HepG2 (cell line): ENCODE results near the gene SPATA25. TPM values are rescaled to one million over a fixed set of nuclear protein-coding genes. Genes with fewer than 3 reads are reported as not detected.

Source experiments
- CCAR2 ChIP-seq: fragments of 200-400 bp; formaldehyde crosslinking; optimal IDR thresholded peaks from 2 replicates; pipeline ENCODE3; 2018; ENCODE audit warnings: low read depth, mild to moderate bottlenecking, low read length, moderate library complexity
- CHD4 ChIP-seq: fragments of 200-600 bp; sonication (generic); IDR thresholded peaks from 2 replicates; pipeline ENCODE4 v1.7.0; 2017; ENCODE audit warnings: mild to moderate bottlenecking, low read length, borderline replicate concordance
- EHMT2 ChIP-seq: fragments of 200-600 bp; sonication (generic); IDR thresholded peaks from 2 replicates; pipeline ENCODE4 v1.7.0; 2017; ENCODE audit warnings: antibody characterized with exemption, low read depth, low read length, borderline replicate concordance
- ETV5 ChIP-seq: IDR thresholded peaks from 2 replicates; pipeline ENCODE4 v1.6.1; 2018; ENCODE audit warnings: missing biosample characterization, missing genetic modification reagents, inconsistent platforms, borderline replicate concordance
- FOXA1 ChIP-seq, 2 experiments: fragments of 450-650 bp in 1 of 2; sonication (generic) in 1 of 2; formaldehyde crosslinking in 1 of 2; IDR thresholded peaks; 2 replicates each; pipeline versions ENCODE4 v1.4.0 to v1.6.1; 2016 to 2020; ENCODE audit warnings: missing genetic modification reagents in 1 of 2
- FOXO1 ChIP-seq: sonication (generic); formaldehyde crosslinking; IDR thresholded peaks from 2 replicates; pipeline ENCODE4 v1.4.0; 2020; ENCODE audit warnings: missing genetic modification reagents
- FOXP1 ChIP-seq, 2 experiments: fragments of 450-650 bp in 1 of 2; IDR thresholded peaks; 2 replicates each; pipeline ENCODE4 v1.6.1; 2017 to 2018; ENCODE audit warnings: antibody characterized with exemption in 1 of 2
- GFI1 ChIP-seq: sonication (generic); formaldehyde crosslinking; IDR thresholded peaks from 2 replicates; pipeline ENCODE4 v1.5.0; 2020; ENCODE audit warnings: missing genetic modification reagents, mild to moderate bottlenecking, borderline replicate concordance
- GTF3A ChIP-seq: sonication (generic); formaldehyde crosslinking; conservative IDR thresholded peaks from 2 replicates; pipeline ENCODE4 v1.4.0; 2020; ENCODE audit warnings: mild to moderate bottlenecking, missing genetic modification reagents
- MXD3 ChIP-seq: IDR thresholded peaks from 2 replicates; pipeline ENCODE4 v1.6.1; 2016; ENCODE audit warnings: mild to moderate bottlenecking, missing biosample characterization, missing genetic modification reagents
- PAX8 ChIP-seq: sonication (generic); formaldehyde crosslinking; IDR thresholded peaks from 2 replicates; pipeline ENCODE4 v1.8.0; 2022; ENCODE audit warnings: mild to moderate bottlenecking, missing genetic modification reagents, borderline replicate concordance
- RFX5 ChIP-seq: IDR thresholded peaks from 2 replicates; pipeline ENCODE4 v1.6.1; 2011; ENCODE audit warnings: low read depth, low read length, improper control_type of control experiment
- TSC22D2 ChIP-seq: sonication (generic); formaldehyde crosslinking; IDR thresholded peaks from 2 replicates; pipeline ENCODE4 v1.5.1; 2020; ENCODE audit warnings: missing genetic modification reagents, mild to moderate bottlenecking, borderline replicate concordance
- ZBTB20 ChIP-seq: sonication (generic); formaldehyde crosslinking; IDR thresholded peaks from 2 replicates; pipeline ENCODE4 v1.8.1; 2023; ENCODE audit warnings: missing genetic modification reagents, low read depth, mild to moderate bottlenecking, borderline replicate concordance
- ZBTB7B ChIP-seq: sonication (generic); formaldehyde crosslinking; IDR thresholded peaks from 2 replicates; pipeline ENCODE4 v1.4.0; 2020; ENCODE audit warnings: missing genetic modification reagents
- ZFAT ChIP-seq: sonication (generic); formaldehyde crosslinking; conservative IDR thresholded peaks from 2 replicates; pipeline ENCODE4 v1.8.1; 2023; ENCODE audit warnings: missing genetic modification reagents, inconsistent platforms
- ZFP37 ChIP-seq: sonication (generic); formaldehyde crosslinking; IDR thresholded peaks from 2 replicates; pipeline ENCODE4 v1.4.0; 2020; ENCODE audit warnings: missing genetic modification reagents, borderline replicate concordance
- ZNF17 ChIP-seq: sonication (generic); formaldehyde crosslinking; IDR thresholded peaks from 2 replicates; pipeline ENCODE4 v1.5.0; 2020; ENCODE audit warnings: mild to moderate bottlenecking, missing genetic modification reagents
- ZNF207 ChIP-seq: fragments of 450-650 bp; IDR thresholded peaks from 2 replicates; pipeline ENCODE4 v1.6.1; 2016; ENCODE audit warnings: antibody characterized with exemption, borderline replicate concordance
- ZNF230 ChIP-seq: sonication (generic); formaldehyde crosslinking; IDR thresholded peaks from 2 replicates; pipeline ENCODE4 v1.4.0; 2020; ENCODE audit warnings: mild to moderate bottlenecking, missing genetic modification reagents
- ZNF275 ChIP-seq: sonication (generic); formaldehyde crosslinking; IDR thresholded peaks from 2 replicates; pipeline ENCODE4 v1.8.0; 2022; ENCODE audit warnings: missing genetic modification reagents, mild to moderate bottlenecking, inconsistent platforms, borderline replicate concordance
- ZNF501 ChIP-seq: sonication (generic); formaldehyde crosslinking; IDR thresholded peaks from 2 replicates; pipeline ENCODE4 v1.5.1; 2020; ENCODE audit warnings: mild to moderate bottlenecking, moderate library complexity, missing genetic modification reagents
- ZNF550 ChIP-seq: sonication (generic); formaldehyde crosslinking; IDR thresholded peaks from 2 replicates; pipeline ENCODE4 v1.4.0; 2020; ENCODE audit warnings: mild to moderate bottlenecking, missing genetic modification reagents, borderline replicate concordance
- ZNF7 ChIP-seq: IDR thresholded peaks from 2 replicates; pipeline ENCODE4 v1.6.1; 2016; ENCODE audit warnings: missing biosample characterization, missing genetic modification reagents
- ZNF724P ChIP-seq: sonication (generic); formaldehyde crosslinking; IDR thresholded peaks from 2 replicates; pipeline ENCODE4 v1.8.0; 2022; ENCODE audit warnings: missing genetic modification reagents, borderline replicate concordance
- ZNF749 ChIP-seq: sonication (generic); formaldehyde crosslinking; IDR thresholded peaks from 2 replicates; pipeline ENCODE4 v1.8.0; 2022; ENCODE audit warnings: mild to moderate bottlenecking, missing genetic modification reagents, moderate library complexity, borderline replicate concordance
- ZNF773 ChIP-seq: sonication (generic); formaldehyde crosslinking; IDR thresholded peaks from 2 replicates; pipeline ENCODE4 v1.4.0; 2020; ENCODE audit warnings: missing genetic modification reagents, borderline replicate concordance
- polyA plus RNA-seq, 8 experiments: library from polyadenylated mRNA; depleted of rRNA in 3 of 8; stranded (reverse) in 7 of 8; unstranded in 1 of 8; fragments of >200 nt; fragmentation: Illumina TruSeq in 4 of 8; extraction: Trizol in 4 of 8; gene quantifications; 2 replicates each; pipeline versions ENCODE4 v1.2.1 to v1.2.3, GENCODE V29; 2011 to 2016; ENCODE audit warnings: low read depth in 4 of 8, missing spikeins in 1 of 8, mixed read lengths in 1 of 8; ENCODE audit not compliant: insufficient read depth in 1 of 8
- total RNA-seq, 5 experiments: library from RNA; depleted of rRNA; stranded (reverse); fragments of >200 nt; fragmentation: Illumina TruSeq; extraction: Trizol; gene quantifications; 2 replicates each; pipeline ENCODE4 v1.2.3, GENCODE V29; 2016; ENCODE audit warnings: low read depth in 1 of 5
- TF ChIP-seq, protein P1 (sequence below): sonication (generic); IDR thresholded peaks from 2 replicates; pipeline ENCODE4 v1.6.1; 2016; ENCODE audit warnings: low read depth, borderline replicate concordance

Gene SPATA25
- total and polyA plus RNA-seq, 2 of the 13 experiments (the other 11 are each of a cell fraction or from before 2014, with no cell fraction given), result 4.8 to 7.6 TPM

DNA sequence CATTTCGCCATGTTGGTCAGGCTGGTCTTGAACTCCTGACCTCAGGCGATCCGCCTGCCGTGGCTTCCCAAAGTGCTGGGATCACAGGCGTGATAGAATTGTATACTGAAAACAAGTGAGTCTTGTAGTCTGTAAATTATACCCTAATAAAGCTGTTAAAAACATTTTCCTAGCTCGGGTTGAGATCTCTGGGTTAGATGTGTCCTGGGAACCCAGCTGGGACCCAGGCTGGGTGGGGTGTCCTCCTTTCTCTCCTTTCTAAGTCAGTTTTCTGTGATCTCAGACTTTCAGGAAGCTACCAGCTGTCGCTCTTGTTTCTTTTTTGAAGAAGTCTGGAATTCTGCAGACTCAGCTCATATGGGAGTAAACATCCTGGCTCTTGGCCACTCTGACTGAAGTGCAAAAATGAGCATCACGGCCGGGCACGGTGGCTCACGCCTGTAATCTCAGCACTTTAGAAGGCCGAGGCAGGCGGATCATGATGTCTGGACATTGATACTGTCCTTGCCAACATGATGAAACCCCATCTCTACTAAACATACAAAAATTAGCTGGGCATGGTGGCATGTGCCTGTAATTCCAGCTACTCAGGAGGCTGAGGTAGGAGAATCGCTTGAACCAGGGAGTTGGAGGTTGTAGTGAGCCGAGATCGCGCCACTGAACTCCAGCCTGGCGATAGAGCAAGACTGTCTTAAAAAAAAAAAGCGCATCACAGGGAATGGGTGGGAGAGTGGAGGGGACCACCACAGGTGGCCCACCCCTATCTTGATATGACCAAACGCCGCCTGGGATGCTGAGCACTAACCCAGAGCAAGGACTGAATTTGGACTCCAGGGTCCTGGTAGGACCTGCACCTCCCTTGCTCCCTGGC is 37.2 kb upstream of the SPATA25 start (continued):
- TF ChIP-seq ZFP37 (CRISPR knock-in tag), result no peak
- TF ChIP-seq ETV5, result peak; percentile 66; the same call in 1 of the 2 replicates
- TF ChIP-seq FOXP1 (IDR thresholded peaks at IDR 0.05), result no peak
- peak; percentile 64; the same call in 1 of the 2 replicates for TF ChIP-seq FOXP1 (CRISPR knock-in tag; IDR thresholded peaks at IDR 0.05)
- no peak for TF ChIP-seq MXD3 (CRISPR knock-in tag)
- TF ChIP-seq CCAR2, result no peak
- no peak for TF ChIP-seq ZNF7 (CRISPR knock-in tag)
- TF ChIP-seq, protein P1, sequence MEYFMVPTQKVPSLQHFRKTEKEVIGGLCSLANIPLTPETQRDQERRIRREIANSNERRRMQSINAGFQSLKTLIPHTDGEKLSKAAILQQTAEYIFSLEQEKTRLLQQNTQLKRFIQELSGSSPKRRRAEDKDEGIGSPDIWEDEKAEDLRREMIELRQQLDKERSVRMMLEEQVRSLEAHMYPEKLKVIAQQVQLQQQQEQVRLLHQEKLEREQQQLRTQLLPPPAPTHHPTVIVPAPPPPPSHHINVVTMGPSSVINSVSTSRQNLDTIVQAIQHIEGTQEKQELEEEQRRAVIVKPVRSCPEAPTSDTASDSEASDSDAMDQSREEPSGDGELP, result peak; percentile 89
- no peak for TF ChIP-seq EHMT2
- TF ChIP-seq GTF3A (CRISPR knock-in tag), result no peak
- TF ChIP-seq ZNF550 (CRISPR knock-in tag), result no peak
- TF ChIP-seq ZBTB20 (CRISPR knock-in tag), result 0 out of 2 replicates have a peak, but pooled peaks have one; percentile 27
- TF ChIP-seq ZBTB7B, result no peak
- no peak for TF ChIP-seq FOXA1 (IDR thresholded peaks at IDR 0.05)
- peak; percentile 63 for TF ChIP-seq FOXA1 (CRISPR knock-in tag; IDR thresholded peaks at IDR 0.05)
- TF ChIP-seq GFI1 (CRISPR knock-in tag), result peak; percentile 64
- TF ChIP-seq TSC22D2, result no peak
- TF ChIP-seq CHD4, result no peak
- no peak for TF ChIP-seq PAX8 (CRISPR knock-in tag)
- no peak; the same call in 1 of the 2 replicates for TF ChIP-seq ZNF230 (CRISPR knock-in tag)
- no peak for TF ChIP-seq ZNF724P (CRISPR knock-in tag)
- TF ChIP-seq RFX5, result peak; percentile 30; the same call in 1 of the 2 replicates
- TF ChIP-seq ZNF17 (CRISPR knock-in tag), result no peak
- TF ChIP-seq ZNF749, result no peak
- no peak for TF ChIP-seq ZFAT
- no peak for TF ChIP-seq ZNF773 (CRISPR knock-in tag)
- peak; percentile 76; the same call in 1 of the 2 replicates for TF ChIP-seq ZNF501 (CRISPR knock-in tag)
- TF ChIP-seq ZNF207, result no peak
- TF ChIP-seq FOXO1 (CRISPR knock-in tag), result peak; percentile 64; the same call in 1 of the 2 replicates
- no peak for TF ChIP-seq ZNF275 (CRISPR knock-in tag)
